HG03432 (cell line): ENCODE data around the gene PFN2.
A peak's percentile ranks its signal among the peaks of the same experiment; 100 is the strongest.
"Not testable (repeated sequence)": the region's sequence is repeated elsewhere in the genome, so short reads cannot be mapped to it uniquely, and the experiment has no call there.

ENCODE experiments used
- ATAC-seq: cut with Tn5 transposase; IDR thresholded peaks from one replicate; pipeline ENCODE4 v1.9.1; 2021; ENCODE audit warnings: mild to moderate bottlenecking, moderate library complexity; ENCODE audit not compliant: unreplicated experiment

The PFN2 gene

GRCh38 chr3:149970716-149971402 lies at the start of gene PFN2:
PFN2 (minus strand) TSS chr3:149970895; CDS start chr3:149970856, 39 bp downstream.
- ATAC-seq: peak; percentile 53

GRCh38 chr3:150015901-150016300 lies 45.2 kb upstream of the PFN2 start:
- ATAC-seq: no peak

- no peak for ATAC-seq
Measured at GRCh38 chr3:150014782-150015181, 44.1 kb upstream of the PFN2 start.

GRCh38 chr3:150013801-150014200 lies 43.1 kb upstream of the PFN2 start:
- no peak for ATAC-seq

GRCh38 chr3:150006794-150007193 lies 36.1 kb upstream of the PFN2 start:
- no peak for ATAC-seq

GRCh38 chr3:150005243-150006112 lies 34.8 kb upstream of the PFN2 start:
- ATAC-seq: no peak

GRCh38 chr3:150000641-150001040 lies 29.9 kb upstream of the PFN2 start:
- no peak for ATAC-seq

GRCh38 chr3:149999421-149999820 lies 28.7 kb upstream of the PFN2 start:
- no peak for ATAC-seq

GRCh38 chr3:149998946-149999345 lies 28.3 kb upstream of the PFN2 start:
- no peak for ATAC-seq

GRCh38 chr3:149992416-149993058 lies 21.8 kb upstream of the PFN2 start:
- no peak for ATAC-seq

GRCh38 chr3:149990423-149990948 lies 19.8 kb upstream of the PFN2 start:
- ATAC-seq: no peak

- no peak for ATAC-seq
Measured at GRCh38 chr3:149989307-149989706, 18.6 kb upstream of the PFN2 start.

- no peak for ATAC-seq
Measured at GRCh38 chr3:149983628-149984027, 12.9 kb upstream of the PFN2 start.

GRCh38 chr3:149983053-149983452 lies 12.4 kb upstream of the PFN2 start:
- ATAC-seq: not testable (repeated sequence)

GRCh38 chr3:149981979-149982378 lies 11.3 kb upstream of the PFN2 start:
- not testable (repeated sequence) for ATAC-seq

- no peak for ATAC-seq
Measured at GRCh38 chr3:149977386-149977785, 6.7 kb upstream of the PFN2 start.

- no peak for ATAC-seq
Measured at GRCh38 chr3:149975919-149976318, 5.2 kb upstream of the PFN2 start.

- ATAC-seq: peak; percentile 23
Measured at GRCh38 chr3:149971403-149972075, 844 bp upstream of the PFN2 start.

- peak; percentile 70 for ATAC-seq
Measured at GRCh38 chr3:149969940-149970715, 567 bp downstream of the PFN2 start.
